ENCODE measurements around the gene CCDC175.

The CCDC175 gene

DNA sequence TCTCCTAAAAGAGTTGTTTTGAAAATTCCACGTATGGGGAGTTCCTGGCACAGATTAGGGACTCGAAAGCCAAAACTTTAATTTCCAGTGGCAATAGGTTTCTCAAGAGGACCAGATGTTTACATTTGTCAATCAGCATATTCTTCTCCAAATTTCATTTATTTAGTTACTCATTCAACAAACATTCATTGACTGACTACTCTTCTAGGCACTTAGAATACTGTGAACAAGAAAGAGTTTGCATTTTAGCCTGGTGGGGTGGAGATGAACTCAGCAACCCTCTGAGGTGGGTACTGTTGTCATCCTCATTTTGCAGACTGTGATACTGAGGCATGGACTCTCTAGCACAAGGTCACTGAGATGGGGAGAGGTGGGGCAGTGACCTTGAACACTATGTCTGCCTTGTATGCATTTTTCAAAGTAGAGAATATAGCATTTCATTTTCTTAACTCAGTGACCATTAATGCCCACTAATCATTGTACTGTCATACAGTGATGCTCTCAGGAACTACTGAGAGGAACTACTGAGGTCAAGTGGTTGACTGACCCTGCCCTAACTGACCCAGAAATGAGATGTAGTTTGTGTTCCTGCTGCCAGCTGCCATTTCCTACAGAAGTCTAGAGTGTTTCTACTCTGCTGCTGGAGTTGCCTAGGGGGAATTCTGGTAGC, 94.6 kb downstream of the CCDC175 start:
- H3K4me2 ChIP-seq (ENCODE audit: low read length) = peak overlapping the region; percentile 79
- no peaks in the 10 kb centered on the region for H3F3A ChIP-seq (ENCODE audit: control insufficient read depth, insufficient read depth)
- H3K9me3 ChIP-seq (ENCODE audit: control insufficient read depth, insufficient read depth, low read length) = no peaks in the 10 kb centered on the region
- no peak overlapping the region for H3K27ac ChIP-seq (ENCODE audit: low read depth, low read length)
- no peaks in the 10 kb centered on the region for H3K9me2 ChIP-seq (replicated peaks; ENCODE audit: control insufficient read depth, low read length)
- peaks cover 26% of the 10 kb centered on the region for H3K36me3 ChIP-seq (ENCODE audit: control insufficient read depth, low read length)
- peaks cover 57% of the 10 kb centered on the region for H3K79me2 ChIP-seq (ENCODE audit: control insufficient read depth, low read length)
- H3K4me3 ChIP-seq (ENCODE audit: low read length) = peak overlapping the region; percentile 83
- peaks cover 45% of the 10 kb centered on the region for H3K4me1 ChIP-seq (ENCODE audit: control insufficient read depth, low read length)
- H3K27me3 ChIP-seq (ENCODE audit: control insufficient read depth, low read length) = no peaks in the 10 kb centered on the region
- TF ChIP-seq, protein P1, sequence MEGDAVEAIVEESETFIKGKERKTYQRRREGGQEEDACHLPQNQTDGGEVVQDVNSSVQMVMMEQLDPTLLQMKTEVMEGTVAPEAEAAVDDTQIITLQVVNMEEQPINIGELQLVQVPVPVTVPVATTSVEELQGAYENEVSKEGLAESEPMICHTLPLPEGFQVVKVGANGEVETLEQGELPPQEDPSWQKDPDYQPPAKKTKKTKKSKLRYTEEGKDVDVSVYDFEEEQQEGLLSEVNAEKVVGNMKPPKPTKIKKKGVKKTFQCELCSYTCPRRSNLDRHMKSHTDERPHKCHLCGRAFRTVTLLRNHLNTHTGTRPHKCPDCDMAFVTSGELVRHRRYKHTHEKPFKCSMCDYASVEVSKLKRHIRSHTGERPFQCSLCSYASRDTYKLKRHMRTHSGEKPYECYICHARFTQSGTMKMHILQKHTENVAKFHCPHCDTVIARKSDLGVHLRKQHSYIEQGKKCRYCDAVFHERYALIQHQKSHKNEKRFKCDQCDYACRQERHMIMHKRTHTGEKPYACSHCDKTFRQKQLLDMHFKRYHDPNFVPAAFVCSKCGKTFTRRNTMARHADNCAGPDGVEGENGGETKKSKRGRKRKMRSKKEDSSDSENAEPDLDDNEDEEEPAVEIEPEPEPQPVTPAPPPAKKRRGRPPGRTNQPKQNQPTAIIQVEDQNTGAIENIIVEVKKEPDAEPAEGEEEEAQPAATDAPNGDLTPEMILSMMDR (IDR thresholded peaks at IDR 0.05; ENCODE audit: low read depth, low read length, poor library complexity, severe bottlenecking) = no peak
- TF ChIP-seq EZH2phosphoT487 (IDR thresholded peaks at IDR 0.05; ENCODE audit: borderline replicate concordance, low read length) = no peak
- no peaks in the 10 kb centered on the region for H4K20me1 ChIP-seq (ENCODE audit: control insufficient read depth, insufficient read depth, low read depth, low read length)

DNA sequence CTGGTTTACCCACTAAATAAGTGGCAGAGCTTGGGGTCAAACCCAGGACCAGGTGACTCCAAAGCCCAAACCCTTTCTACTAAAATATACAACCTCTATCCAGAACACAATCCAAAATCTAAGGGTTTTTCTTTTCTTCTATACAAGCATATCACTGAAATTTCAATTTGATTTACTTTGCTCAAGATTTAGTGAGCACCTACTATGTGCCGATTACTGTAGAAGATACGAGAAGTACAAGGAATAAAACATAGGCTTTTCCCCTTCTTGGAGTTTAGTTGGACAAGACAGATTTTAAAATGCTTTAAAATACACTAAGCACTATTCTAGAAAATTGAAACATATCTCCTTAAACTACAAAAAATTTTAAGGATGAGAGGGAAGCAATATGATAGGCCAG, 95.2 kb downstream of the CCDC175 start:
- peaks cover 43% of the 10 kb centered on the region for H3K4me1 ChIP-seq (ENCODE audit: control insufficient read depth, low read length)
- H4K20me1 ChIP-seq (ENCODE audit: control insufficient read depth, insufficient read depth, low read depth, low read length) = no peaks in the 10 kb centered on the region
- no peaks in the 10 kb centered on the region for H3K9me3 ChIP-seq (ENCODE audit: control insufficient read depth, insufficient read depth, low read length)
- TF ChIP-seq, protein P1 (IDR thresholded peaks at IDR 0.05; ENCODE audit: low read depth, low read length, poor library complexity, severe bottlenecking) = no peak
- no peak for TF ChIP-seq EZH2phosphoT487 (IDR thresholded peaks at IDR 0.05; ENCODE audit: borderline replicate concordance, low read length)
- peaks cover 32% of the 10 kb centered on the region for H3K36me3 ChIP-seq (ENCODE audit: control insufficient read depth, low read length)
- peak overlapping the region; percentile 83 for H3K4me3 ChIP-seq (ENCODE audit: low read length)
- H3F3A ChIP-seq (ENCODE audit: control insufficient read depth, insufficient read depth) = no peaks in the 10 kb centered on the region
- H3K4me2 ChIP-seq (ENCODE audit: low read length) = peak overlapping the region; percentile 79
- H3K27ac ChIP-seq (ENCODE audit: low read depth, low read length) = no peak overlapping the region
- H3K27me3 ChIP-seq (ENCODE audit: control insufficient read depth, low read length) = no peaks in the 10 kb centered on the region
- peaks cover 55% of the 10 kb centered on the region for H3K79me2 ChIP-seq (ENCODE audit: control insufficient read depth, low read length)
- no peaks in the 10 kb centered on the region for H3K9me2 ChIP-seq (replicated peaks; ENCODE audit: control insufficient read depth, low read length)

DNA sequence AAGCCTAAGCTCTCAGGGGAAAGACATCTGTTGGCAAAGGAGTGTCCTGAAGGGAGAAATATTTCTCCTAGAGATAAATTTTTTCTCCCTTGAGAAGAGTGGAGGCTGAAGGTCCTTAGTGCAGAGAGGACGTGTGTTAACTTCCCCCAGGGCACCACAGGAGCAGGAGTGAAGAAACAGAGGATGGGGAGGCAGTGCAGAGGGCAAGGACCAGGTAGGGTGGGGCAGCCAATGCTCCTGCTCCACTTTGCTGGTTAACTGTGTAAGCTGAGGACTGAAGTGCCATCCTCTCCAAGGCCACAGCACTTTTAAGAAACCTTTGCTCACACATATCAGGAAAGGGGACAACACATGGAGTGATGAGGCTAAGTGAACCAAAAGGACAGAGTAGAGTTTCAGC, 96.4 kb downstream of the CCDC175 start:
- Histone ChIP-seq H3K27me3 (ENCODE audit: control insufficient read depth, low read length) (no peaks in the 10 kb centered on the region), H3K9me3 (ENCODE audit: control insufficient read depth, insufficient read depth, low read length) (no peaks in the 10 kb centered on the region), H3K36me3 (ENCODE audit: control insufficient read depth, low read length) (peaks cover 42% of the 10 kb centered on the region), H3K4me2 (ENCODE audit: low read length) (no peak overlapping the region; the same call in 1 of the 2 replicates), H4K20me1 (ENCODE audit: control insufficient read depth, insufficient read depth, low read depth, low read length) (no peaks in the 10 kb centered on the region), H3K27ac (ENCODE audit: low read depth, low read length) (no peak overlapping the region), H3K4me3 (ENCODE audit: low read length) (no peak overlapping the region), H3K9me2 (replicated peaks; ENCODE audit: control insufficient read depth, low read length) (no peaks in the 10 kb centered on the region), H3F3A (ENCODE audit: control insufficient read depth, insufficient read depth) (no peaks in the 10 kb centered on the region), H3K79me2 (ENCODE audit: control insufficient read depth, low read length) (peaks cover 42% of the 10 kb centered on the region), H3K4me1 (ENCODE audit: control insufficient read depth, low read length) (peaks cover 31% of the 10 kb centered on the region)
- no peak for TF ChIP-seq EZH2phosphoT487 (IDR thresholded peaks at IDR 0.05; ENCODE audit: borderline replicate concordance, low read length)
- TF ChIP-seq, protein P1 (IDR thresholded peaks at IDR 0.05; ENCODE audit: low read depth, low read length, poor library complexity, severe bottlenecking) = no peak

All from DOHH2 (cell line).